Stimulated activated CD4-positive, alpha-beta T cell treated with anti-CD3 and anti-CD28 coated beads, TNF-alpha, amount 100 ng/mL, for 4 hours (primary cell): Measurements from ENCODE around the gene HOMER1.
"Not testable (repeated sequence)": the region's sequence is repeated elsewhere in the genome, so short reads cannot be mapped to it uniquely, and the experiment has no call there.

Experiments used
- DNase-seq, 3 experiments: peaks; one replicate each; pipeline ENCODE4 v3.0.0-alpha.2; 2020; ENCODE audit warnings: low read depth in 3 of 3

The HOMER1 gene

GRCh38 chr5:79517601-79518000 is 3.7 kb upstream of the HOMER1 start:
- no peak for DNase-seq

DNA sequence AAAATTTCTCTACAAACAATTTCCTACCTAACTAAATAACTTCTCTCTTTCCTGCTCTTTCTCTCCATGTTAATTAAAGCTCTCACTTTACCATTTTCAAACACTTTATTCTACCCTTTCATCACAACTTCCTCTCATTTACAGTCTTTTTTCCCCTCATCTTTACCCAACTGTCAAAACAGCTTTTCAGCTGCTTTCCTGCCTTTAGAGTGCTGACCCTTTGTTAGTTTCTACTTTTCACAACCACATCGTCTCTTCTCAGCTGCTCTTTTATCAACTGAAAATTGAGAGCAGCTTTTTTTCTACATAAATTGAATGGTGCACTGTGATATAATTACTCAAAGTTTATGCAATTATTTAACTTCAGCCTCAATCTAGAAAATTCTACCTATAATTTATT is 3.1 kb upstream of the HOMER1 start:
- DNase-seq: no peak

DNA sequence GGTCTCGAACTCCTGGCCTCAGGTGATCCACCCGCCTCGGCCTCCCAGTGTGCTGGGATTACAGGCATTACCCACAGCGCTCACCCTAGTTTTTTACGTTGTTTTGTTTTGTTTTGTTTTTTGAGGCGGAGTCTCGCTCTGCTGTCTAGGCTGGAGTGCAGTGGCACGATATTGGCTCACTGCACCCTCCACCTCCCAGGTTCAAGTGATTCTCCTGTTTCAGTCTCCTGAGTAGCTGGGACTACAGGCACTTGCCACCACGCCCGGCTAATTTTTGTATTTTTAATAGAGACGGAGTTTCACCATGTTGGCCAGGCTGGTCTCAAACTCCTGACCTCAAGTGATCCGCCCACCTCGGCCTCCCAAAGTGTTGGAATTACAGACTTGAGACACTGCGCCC is 2.4 kb upstream of the HOMER1 start:
- not testable (repeated sequence) for DNase-seq

DNA sequence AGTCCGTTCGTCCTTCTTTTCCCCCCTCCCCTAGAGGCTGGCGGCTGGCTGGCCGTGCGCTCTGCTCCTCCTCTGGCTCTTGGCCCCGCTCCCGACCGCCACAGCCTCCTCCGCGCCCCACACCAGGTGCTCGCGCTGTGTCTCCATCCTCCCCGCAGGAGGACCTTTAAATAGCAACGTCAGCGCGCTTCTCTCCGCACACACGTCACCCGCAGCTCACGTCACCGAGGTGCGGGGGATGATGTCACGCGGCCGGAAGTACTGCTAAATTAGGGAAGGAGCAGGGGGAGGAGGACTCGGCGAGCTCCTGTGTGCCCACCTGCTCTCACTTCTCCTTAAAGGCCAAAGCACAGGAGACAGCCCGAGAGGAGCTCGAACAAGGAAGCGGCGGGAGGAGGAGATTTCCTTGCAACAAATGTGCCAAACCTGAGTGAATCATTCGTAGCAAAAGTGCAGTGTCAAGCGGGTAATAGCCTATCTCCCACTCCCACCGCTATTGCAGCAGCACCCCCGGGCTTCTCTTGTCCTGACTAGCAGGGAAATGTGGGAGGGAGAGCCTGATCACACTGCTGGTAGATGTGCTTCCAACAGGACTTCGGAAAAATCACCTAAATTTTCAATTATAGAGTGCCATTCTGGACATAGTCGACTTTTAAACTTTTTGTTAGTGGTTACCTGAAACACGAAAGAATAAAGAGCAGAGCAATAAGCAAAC is 614 bp upstream of the HOMER1 start:
- peak; percentile 86 to 88 (median 86) for DNase-seq

- peak in 1 of 3 experiments; percentile 6 for DNase-seq
These were observed 628 bp downstream of the HOMER1 start for GRCh38 chr5:79513308-79513703.

DNA sequence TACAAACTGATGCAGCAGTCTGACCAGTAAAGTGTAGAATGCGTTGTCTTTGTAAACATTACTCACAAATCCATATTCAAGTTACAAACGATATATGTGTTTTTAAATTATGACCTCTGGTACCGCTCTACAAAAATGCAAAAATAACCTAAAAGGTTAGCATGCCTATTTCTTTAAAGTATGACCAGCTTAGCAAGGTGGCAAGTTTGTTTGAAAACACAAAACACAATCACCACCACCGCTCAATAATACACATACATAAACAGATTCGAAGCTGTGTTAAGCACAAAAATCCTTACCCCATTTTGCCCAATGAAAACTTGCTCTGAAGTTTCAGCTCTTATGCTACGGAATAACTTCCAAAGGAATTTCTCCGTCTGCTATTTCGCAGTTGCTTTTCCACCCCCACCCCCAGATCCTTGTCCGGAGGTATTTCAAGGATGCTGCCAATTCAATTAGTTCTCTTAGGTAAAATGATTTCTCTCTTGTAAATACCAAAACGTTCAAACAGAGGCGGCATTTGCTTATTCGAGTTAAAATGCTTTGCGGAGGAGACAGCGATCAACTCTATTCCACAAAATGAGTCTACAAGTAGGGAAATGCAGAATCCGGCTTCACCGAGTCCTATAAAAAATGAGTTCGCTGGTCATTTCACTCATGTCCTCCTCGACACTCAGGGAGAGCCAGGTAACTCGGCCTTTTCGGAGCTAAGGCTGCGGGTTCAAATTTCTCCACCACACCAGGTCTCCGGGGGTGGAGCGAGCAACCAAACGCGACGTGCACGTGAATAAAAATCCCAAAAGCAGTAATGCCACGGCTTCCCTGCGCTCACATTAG is 1.2 kb downstream of the HOMER1 start:
- DNase-seq: no peak

DNA sequence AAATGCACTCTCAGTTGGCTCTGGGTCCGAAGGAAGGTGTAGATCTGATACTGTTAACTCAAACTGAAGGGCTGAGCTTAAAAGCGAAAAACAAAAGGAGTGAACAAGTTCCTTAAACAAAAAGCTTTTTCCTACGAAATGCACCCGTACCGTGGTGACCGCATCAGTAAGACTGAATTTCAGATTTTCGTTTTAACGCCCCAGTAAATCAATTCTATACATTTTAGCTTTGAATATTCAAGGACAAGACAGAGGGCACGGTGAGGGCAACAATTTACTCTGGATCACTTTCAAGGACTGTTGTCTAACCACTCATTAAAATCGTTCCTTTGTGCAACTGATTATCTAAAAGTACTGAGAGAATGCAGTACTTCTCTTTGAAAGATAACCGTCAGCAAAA is 1.9 kb downstream of the HOMER1 start:
- DNase-seq: no peak

DNA sequence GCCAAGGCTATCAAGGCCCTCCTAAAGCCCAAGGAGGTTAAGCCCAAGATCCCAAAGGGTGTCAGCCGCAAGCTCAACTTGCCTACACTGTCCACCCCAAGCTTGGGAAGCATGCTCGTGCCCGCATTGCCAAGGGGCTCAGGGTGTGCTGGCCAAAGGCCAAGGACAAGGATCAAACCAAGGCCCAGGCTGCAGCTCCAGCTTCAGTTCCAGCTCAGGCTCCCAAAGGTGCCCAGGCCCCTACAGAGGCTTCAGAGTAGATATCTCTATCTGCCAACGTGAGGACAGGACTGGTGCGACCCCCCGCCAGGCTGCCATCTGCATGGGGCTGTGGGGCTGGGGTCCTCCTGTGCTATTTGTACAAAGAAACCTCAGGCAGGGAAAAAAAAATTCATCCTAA is 3.3 kb downstream of the HOMER1 start:
- DNase-seq: no peak

GRCh38 chr5:79509244-79509885 is 4.6 kb downstream of the HOMER1 start:
- no peak for DNase-seq

GRCh38 chr5:79508794-79509193 is 5.1 kb downstream of the HOMER1 start:
- DNase-seq: no peak

DNA sequence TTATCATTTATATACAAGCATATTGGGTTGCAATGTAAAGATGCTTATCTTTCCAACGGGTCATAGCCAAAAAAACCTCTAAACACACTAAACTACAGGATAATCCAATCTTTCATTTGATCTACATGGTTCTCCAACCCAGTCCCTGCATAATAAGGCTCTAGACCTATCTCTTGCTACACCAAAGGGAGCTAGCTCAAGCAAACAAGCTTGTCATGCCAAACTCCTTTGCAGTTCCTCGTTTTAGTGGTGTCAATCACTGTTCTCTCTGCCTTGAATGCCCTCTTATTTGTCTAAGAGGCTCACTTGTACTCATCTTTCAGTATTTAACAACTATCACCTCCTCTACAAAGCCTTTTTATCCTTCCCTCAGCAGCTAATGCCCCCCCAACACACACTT is 5.6 kb downstream of the HOMER1 start:
- DNase-seq: no peak

DNA sequence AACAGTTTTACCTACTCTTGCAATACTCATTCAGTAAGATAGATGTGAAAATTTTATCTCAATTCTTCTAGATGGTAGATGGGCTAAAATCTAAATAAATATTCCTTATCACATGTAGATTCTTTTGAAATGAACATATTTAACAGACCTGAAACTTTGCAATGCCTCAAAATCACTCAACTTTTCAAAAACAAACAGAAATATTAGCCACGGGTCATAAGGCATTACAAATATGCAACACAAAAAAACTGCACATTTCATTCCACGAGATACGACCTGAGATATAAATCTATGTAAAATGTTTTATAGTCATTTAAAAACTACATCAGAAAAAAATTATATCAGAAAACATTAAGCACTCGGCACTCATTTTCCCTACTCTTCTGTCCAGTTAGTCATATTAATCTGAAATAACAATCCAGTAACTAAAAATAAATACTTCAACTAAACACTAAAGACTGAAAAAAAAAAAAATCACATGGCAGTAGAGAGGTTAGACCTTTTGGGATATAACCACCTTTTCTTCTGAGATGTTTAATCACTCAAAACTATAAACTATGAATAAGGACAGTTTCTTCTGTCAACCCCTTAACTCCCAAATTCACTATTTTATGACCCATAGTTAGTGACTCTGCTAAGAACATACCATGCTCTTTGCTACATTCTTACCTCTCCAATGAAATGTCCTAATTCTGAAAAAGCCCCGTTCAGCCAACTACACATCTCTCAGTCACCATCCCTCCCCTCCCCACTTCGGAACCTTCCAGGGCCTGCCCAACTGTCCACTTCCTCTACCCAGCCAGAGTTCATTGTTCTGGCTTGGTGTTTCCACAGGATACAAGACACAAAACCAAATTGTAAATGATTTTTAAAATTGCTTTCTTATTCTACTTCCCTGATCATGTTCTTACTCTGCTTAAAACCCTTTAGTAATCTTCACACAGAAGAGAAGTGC is 6.4 kb downstream of the HOMER1 start:
- no peak for DNase-seq

DNA sequence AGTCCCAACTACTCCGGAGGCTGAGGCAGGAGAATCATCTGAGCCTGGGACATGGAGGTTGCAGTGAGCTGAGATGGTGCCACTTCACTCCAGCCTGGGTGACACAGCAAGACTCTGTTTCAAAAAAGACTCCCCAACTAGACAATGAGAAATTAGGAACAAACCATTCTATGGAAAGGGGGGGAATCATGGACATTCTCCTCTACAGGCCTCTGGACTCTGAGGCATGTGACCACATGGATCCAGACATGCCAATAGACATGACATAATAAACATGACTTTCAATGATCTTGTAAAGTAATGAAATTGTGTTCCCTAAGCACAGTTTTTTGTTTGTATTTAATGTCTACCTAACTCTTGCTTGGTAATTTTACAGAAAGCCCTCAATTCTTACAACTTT is 8.8 kb downstream of the HOMER1 start:
- DNase-seq: no peak

GRCh38 chr5:79503794-79504495 is 10.0 kb downstream of the HOMER1 start:
- no peak for DNase-seq

DNA sequence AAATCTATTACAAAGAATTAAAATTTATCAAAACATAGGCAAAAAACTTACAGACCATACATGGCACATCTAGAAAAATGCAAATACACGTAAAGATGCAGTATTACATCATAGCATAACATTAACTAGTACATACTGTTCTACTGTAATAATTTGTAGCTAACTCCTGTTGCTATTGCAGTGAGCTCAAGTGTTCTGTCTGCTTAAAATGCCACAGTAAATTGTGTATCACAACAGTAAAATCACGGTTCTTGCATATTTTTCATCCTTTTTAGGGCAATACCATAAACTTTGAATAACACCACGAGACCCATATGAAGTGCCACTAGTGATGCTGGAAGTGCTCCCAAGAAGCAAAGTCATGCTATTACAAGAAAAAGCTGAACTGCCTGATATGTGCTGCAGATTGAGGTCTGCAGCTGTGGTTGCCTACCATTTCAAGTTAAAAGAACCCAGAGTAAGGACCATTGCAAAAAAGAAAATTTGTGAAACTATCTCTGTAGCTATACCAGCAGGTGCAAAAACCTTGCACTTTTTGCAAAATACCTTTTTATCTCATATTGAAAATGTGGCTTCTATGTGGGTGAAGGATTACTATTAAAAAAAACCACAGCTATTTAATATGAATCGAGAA is 14.2 kb downstream of the HOMER1 start:
- DNase-seq: no peak

DNA sequence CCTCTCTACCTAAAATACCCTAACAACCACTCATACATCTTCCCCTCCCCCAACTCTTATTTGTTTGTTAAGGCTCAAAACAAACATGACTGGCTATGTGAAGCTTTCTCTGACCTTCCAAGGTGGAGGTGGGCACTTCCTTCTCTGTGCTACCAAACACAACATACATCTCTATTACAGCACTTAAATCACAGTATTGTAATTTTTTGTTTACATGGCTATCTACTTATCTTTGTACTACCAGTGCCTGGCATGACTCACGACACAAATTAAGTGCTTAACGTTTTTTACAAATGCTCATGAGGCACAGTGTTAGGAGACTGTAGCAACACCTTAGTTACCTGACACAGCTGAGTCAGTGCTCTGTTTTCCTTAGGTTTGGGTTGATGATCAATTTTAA is 18.6 kb downstream of the HOMER1 start:
- DNase-seq: no peak

GRCh38 chr5:79493596-79494345 is 20.2 kb downstream of the HOMER1 start:
- DNase-seq: no peak

DNA sequence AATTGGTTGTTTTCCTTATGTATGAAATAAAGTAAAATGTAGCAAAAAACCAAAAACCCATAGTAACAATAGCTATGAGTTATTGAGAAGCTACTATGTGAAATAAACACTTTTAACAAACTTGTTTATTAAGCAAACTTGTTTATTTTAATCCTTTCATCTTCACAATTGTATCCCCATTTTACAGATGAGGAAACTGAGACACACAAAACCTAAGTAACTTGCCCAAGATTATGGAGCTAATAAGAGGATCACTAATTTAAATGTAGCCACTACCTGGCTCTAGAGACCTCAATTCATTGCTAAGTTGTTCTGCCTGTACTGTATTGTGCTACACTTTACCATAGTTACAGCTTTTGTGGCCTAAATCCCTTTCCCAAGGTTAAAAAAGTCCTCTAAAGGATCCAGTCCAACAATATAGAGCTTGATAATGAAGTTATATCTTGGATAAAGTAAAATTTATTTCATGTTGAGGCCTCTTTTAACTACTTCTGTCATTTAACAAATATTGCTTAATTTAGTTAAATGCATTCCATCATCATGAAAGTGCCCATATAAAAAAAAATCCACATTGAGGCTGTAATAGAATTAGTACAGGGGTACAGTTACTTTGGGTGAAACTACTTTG is 22.1 kb downstream of the HOMER1 start:
- DNase-seq: no peak

DNA sequence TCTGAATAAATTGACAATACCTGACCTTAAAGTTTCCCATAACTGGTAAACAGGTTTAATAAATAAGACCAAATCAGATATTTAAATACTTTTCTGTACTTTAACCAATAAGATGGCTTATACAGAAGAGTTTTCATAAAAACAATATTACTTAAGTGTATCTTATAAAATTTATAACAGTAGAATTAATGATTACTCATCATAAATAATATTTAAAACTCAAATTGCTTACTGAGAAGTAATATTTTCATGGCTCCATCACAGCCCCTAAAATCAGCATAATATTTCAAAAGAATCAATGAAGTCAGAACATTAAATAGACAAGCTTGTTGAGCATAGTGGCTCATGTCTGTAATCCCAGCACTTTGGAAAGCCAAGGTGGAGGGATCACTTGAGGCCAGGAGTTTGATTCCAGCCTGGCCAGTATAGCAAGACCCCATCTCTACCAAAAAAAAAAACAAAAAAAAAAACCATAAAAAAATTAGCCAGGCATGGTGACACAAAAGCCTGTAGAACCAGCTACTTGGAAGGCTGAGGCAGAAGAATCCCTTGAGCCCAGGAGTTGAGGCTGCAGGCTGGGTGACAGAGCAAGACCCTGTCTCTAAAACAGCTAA is 23.5 kb downstream of the HOMER1 start:
- no peak for DNase-seq
